22Rv1 (cell line): ENCODE measurements around the gene DBI.

ENCODE experiments used
- CTCF ChIP-seq: fragments of 450-650 bp; IDR thresholded peaks from 2 replicates; pipeline ENCODE4 v1.5.1; 2017; ENCODE audit warnings: mild to moderate bottlenecking
- ZFX ChIP-seq: fragments of 450-650 bp; IDR thresholded peaks from 2 replicates; pipeline ENCODE4 v1.6.1; 2017; ENCODE audit warnings: antibody characterized with exemption, borderline replicate concordance

GRCh38 chr2:119341684-119342083 lies 25.1 kb upstream of the DBI start:
- no peak for TF ChIP-seq CTCF
- TF ChIP-seq ZFX, result no peak
